Esophagus mucosa (tissue), 1 donor: ENCODE data around the gene PCDHGA6. TPM values are rescaled to one million over a fixed set of nuclear protein-coding genes. Genes with fewer than 3 reads are reported as not detected.
"Not testable (repeated sequence)": the region's sequence is repeated elsewhere in the genome, so short reads cannot be mapped to it uniquely, and the experiment has no call there.

Source experiments
- ATAC-seq: fragments of 200-7000 bp; cut with Tn5 transposase; one replicate; pipeline ENCODE4 v1.9.1; 2020
- total RNA-seq: library from RNA; stranded (reverse); gene quantifications from one replicate; pipeline ENCODE4 v1.2.4, GENCODE V29; 2023
- donor health status: DM: yes; HTN: yes; CAD: no.

PCDHGA6 gene
- total RNA-seq, 1 donor from 2014 or later = 1.2 TPM

DNA sequence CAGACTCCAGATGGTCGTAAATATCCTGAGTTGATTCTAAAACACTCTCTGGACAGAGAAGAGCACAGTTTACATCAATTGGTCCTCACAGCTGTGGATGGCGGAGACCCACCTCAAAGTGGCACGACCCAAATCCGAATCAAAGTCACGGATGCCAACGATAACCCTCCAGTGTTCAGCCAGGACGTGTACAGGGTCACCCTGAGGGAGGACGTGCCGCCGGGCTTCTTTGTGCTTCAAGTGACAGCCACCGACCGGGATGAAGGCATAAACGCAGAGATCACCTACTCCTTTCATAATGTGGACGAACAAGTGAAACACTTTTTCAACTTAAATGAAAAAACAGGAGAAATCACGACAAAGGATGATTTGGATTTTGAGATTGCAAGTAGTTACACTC is 13.0 kb upstream of the PCDHGA6 start:
- ATAC-seq = no peak

- no peak for ATAC-seq
These were observed 11.0 kb upstream of the PCDHGA6 start for GRCh38 chr5:141362719-141363118.

DNA sequence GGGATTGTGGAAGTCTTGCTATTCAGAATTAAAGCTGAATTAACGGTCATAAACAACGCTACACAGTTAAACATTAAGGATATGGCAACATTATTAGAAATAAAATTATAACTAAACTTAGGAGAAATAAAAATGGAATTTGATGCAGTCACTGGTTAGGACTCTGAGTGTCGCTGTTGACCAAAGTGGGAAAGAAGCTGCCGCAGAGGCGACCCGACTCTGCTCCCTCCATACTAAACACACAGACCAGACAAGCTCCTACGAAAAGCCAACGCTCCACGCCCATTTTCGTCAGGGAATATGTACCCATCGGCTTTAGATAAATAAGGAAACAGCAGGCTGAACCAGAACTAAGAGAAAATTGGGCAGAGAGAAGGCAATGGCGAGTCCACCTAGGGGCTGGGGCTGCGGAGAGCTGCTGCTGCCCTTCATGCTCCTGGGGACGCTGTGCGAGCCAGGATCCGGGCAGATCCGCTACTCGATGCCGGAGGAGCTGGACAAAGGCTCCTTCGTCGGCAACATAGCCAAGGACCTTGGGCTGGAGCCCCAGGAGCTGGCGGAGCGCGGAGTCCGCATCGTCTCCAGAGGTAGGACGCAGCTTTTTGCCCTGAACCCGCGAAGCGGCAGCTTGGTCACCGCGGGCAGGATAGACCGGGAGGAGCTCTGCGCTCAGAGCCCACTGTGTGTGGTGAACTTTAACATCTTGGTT is 9.6 kb upstream of the PCDHGA6 start, which contains the start of gene PCDHGA5:
Gene PCDHGA5 (plus strand): TSS at position 211 of the 709 bp plus-strand sequence. CDS start 169 bp downstream, at position 380.
- no peak for ATAC-seq

- no peak for ATAC-seq
These were observed 7.4 kb upstream of the PCDHGA6 start for GRCh38 chr5:141366016-141366896.

GRCh38 chr5:141369994-141370848 is 3.5 kb upstream of the PCDHGA6 start, which contains the start of gene PCDHGB3:
Gene PCDHGB3 (plus strand): TSS chr5:141370242. CDS start chr5:141370395, 153 bp downstream.
- ATAC-seq = peak; percentile 62

DNA sequence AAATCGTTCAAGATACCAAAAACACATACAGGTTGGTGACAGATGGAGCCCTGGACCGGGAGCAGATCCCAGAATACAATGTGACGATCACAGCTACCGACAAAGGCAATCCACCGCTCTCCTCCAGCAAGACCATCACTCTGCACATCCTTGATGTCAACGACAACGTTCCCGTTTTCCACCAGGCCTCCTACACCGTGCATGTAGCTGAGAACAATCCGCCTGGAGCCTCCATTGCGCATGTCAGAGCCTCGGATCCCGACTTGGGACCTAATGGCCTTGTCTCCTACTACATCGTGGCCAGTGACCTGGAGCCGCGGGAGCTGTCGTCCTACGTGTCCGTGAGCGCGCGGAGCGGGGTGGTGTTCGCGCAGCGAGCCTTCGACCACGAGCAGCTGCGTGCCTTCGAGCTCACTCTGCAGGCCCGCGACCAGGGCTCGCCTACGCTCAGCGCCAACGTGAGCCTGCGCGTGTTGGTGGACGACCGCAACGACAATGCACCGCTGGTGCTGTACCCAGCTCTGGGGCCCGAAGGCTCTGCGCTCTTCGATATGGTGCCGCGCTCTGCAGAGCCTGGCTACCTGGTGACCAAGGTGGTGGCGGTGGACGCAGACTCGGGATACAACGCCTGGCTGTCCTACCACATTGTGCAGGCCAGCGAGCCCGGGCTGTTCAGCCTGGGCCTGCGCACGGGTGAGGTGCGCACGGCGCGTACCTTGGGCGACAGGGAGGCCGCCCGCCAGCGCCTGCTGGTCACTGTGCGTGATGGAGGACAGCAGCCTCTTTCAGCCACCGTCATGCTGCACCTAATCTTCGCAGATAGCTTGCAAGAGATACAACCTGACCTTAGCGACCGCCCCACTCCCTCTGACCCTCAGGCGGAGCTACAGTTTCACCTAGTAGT is 1.9 kb upstream of the PCDHGA6 start:
- ATAC-seq = no peak

- ATAC-seq = no peak
These were observed 936 bp downstream of the PCDHGA6 start for GRCh38 chr5:141374627-141375026.

- not testable (repeated sequence) for ATAC-seq
These were observed 1.9 kb downstream of the PCDHGA6 start for GRCh38 chr5:141375444-141376155.

DNA sequence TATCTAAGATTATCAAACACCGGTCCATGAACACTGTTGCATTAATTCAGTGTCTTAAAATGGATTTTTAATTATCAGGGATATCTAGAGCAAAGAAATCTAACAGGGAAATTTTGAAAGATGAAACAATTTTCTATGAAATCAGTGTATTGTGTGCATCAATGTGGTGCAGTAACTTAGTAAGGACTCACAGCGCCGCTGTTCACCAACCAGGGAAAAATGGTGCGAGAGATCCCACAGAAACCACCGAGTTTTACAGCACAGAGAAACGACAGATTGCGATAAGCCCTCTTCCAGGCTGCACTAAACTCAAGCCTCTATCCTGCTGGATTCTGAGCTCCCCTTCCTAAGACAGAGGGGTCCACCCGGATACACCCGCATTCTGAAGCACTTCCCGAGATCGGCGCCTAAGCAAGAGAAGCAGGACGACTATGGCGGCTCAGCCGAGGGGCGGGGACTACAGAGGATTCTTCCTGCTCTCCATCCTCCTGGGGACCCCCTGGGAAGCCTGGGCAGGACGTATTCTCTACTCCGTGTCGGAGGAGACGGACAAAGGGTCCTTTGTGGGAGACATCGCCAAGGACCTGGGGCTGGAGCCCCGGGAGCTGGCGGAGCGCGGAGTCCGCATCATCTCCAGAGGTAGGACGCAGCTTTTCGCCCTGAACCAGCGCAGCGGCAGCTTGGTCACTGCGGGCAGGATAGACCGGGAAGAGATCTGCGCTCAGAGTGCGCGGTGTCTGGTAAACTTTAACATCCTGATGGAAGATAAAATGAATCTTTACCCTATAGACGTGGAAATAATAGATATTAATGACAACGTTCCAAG is 9.0 kb downstream of the PCDHGA6 start, which contains the start of gene PCDHGA7:
Gene PCDHGA7 (plus strand): TSS at position 274 of the 826 bp plus-strand sequence. CDS start 158 bp downstream, at position 432.
- ATAC-seq = no peak

DNA sequence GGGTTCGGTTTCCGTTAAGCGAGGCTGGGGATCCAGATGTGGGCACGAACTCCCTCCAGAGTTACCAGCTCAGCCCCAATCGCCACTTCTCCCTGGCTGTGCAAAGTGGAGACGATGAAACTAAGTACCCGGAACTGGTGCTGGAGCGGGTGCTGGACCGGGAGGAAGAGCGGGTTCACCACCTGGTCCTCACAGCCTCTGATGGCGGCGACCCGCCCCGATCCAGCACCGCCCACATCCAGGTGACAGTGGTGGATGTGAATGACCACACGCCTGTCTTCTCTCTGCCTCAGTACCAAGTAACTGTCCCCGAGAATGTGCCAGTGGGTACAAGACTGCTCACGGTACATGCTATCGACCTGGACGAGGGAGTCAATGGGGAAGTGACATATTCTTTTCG is 9.7 kb downstream of the PCDHGA6 start:
- ATAC-seq = no peak

DNA sequence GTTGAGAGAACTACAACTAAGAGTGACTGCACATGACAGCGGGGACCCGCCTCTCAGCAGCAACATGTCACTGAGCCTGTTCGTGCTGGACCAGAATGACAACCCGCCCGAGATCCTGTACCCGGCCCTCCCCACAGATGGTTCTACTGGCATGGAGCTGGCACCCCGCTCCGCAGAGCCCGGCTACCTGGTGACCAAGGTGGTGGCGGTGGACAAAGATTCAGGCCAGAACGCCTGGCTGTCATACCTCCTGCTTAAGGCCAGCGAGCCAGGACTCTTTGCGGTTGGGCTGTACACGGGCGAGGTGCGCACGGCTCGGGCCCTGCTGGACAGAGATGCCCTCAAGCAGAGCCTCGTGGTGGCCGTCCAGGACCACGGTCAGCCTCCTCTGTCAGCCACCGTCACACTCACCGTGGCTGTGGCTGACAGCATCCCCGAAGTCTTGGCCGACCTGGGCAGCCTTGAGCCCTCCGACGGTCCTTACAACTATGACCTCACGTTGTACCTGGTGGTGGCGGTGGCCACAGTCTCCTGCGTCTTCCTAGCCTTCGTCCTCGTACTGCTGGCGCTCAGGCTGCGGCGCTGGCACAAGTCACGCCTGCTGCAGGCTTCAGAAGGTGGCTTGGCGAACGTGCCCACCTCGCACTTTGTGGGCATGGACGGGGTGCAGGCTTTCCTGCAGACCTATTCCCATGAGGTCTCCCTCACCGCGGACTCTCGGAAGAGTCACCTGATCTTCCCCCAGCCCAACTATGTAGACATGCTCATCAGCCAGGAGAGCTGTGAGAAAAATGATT is 11.0 kb downstream of the PCDHGA6 start:
- ATAC-seq = no peak

GRCh38 chr5:141387557-141388311 is 14.0 kb downstream of the PCDHGA6 start, which contains the start of gene PCDHGB4:
Gene PCDHGB4 (plus strand): TSS chr5:141387698. CDS start chr5:141387885, 187 bp downstream.
- ATAC-seq = peak; percentile 47

DNA sequence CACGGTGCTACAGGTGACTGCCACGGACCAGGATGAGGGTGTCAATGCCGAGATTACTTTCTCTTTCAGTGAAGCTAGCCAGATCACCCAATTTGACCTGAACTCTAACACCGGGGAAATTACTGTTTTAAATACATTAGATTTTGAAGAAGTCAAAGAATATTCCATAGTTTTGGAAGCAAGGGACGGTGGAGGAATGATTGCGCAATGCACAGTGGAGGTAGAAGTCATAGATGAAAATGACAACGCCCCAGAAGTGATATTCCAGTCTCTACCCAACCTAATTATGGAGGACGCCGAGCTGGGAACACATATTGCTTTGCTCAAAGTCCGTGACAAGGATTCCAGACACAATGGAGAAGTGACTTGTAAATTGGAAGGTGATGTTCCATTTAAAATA is 15.0 kb downstream of the PCDHGA6 start:
- no peak for ATAC-seq

- ATAC-seq = no peak
These were observed 15.7 kb downstream of the PCDHGA6 start for GRCh38 chr5:141389153-141390042.

DNA sequence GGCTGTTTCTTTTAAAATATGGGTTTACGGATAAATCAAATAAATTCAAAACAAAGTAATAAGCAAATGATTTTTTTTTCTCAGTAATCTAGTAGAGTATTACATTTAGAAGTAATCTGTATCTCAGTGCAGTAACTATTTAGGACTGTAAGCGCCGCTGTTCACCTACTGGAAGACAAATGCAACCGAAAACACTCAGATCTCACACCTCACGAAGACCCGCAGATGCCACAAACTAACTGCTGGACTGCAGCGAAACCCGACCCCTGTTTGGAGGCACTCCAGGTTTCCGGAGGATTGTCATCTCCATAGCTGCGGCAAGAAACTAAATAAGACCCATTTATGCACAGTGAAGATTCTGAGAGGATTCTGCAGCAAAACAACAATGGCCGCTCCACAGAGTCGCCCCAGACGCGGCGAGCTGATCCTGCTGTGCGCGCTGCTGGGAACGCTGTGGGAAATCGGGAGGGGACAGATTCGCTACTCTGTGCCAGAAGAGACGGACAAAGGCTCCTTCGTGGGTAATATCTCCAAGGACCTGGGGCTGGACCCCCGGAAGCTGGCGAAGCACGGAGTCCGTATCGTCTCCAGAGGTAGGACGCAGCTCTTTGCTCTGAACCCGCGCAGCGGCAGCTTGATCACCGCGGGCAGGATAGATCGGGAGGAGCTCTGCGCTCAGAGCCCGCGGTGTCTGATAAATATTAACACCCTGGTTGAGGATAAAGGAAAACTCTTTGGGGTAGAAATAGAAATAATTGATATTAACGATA is 18.9 kb downstream of the PCDHGA6 start, which contains the start of gene PCDHGA8:
Gene PCDHGA8 (plus strand): TSS at position 205 of the 770 bp plus-strand sequence. CDS start 181 bp downstream, at position 386.
- ATAC-seq = no peak

DNA sequence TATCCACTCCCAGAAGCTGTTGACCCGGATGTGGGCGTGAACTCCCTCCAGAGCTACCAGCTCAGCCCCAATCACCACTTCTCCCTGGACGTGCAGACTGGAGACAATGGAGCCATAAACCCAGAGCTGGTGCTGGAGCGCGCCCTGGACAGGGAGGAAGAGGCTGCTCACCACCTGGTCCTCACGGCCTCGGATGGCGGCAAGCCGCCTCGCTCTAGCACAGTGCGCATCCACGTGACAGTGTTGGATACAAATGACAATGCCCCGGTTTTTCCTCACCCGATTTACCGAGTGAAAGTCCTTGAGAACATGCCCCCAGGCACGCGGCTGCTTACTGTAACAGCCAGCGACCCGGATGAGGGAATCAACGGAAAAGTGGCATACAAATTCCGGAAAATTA is 19.6 kb downstream of the PCDHGA6 start:
- no peak for ATAC-seq
